VCaP (cell line): ENCODE results near the gene ABCB10.
A peak's percentile ranks its signal among the peaks of the same experiment; 100 is the strongest.

ENCODE experiments used
- H3K27ac ChIP-seq: fragments of 450-650 bp; 2 replicates; pipeline ENCODE4 v1.5.1; 2017
- TF ChIP-seq, protein P1 (sequence below): fragments of 450-650 bp; conservative IDR thresholded peaks from 2 replicates; pipeline ENCODE4 v1.5.1; 2017; ENCODE audit warnings: mild to moderate bottlenecking, moderate library complexity

ABCB10 gene

DNA sequence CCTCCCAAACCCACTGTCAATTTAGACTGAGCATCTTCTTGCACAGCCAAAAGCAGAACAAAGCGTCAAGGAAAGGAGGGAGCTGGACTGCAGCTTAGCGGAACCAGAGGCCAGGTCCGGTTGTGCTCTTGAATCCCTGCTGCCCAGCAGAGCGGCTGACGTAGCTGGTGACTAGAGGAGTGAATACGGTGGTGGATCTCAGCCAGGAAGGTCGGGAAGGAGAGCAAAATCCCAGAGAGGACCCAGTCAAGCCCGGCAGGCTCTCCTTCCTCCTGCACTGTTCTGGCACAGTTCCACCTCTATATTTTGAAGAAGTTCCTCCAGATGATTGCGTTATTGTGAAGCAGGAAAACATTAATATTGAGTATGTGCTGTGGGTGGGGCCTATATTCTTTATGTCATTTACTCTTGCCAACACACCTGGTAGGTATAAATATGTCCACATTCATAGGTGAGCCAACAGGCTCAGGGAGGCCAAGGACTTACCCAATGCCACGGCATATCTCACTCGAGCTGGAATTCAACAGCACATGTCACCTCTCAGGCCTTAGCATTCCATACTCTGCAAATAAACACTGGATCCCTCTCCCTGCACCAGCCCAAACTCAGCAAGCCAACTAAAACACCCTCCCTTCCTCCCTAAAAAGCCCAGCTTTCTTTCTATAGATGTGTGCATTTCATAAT, 23.6 kb upstream of the ABCB10 start:
- peak overlapping the region; percentile 30 for H3K27ac ChIP-seq
- TF ChIP-seq, protein P1, sequence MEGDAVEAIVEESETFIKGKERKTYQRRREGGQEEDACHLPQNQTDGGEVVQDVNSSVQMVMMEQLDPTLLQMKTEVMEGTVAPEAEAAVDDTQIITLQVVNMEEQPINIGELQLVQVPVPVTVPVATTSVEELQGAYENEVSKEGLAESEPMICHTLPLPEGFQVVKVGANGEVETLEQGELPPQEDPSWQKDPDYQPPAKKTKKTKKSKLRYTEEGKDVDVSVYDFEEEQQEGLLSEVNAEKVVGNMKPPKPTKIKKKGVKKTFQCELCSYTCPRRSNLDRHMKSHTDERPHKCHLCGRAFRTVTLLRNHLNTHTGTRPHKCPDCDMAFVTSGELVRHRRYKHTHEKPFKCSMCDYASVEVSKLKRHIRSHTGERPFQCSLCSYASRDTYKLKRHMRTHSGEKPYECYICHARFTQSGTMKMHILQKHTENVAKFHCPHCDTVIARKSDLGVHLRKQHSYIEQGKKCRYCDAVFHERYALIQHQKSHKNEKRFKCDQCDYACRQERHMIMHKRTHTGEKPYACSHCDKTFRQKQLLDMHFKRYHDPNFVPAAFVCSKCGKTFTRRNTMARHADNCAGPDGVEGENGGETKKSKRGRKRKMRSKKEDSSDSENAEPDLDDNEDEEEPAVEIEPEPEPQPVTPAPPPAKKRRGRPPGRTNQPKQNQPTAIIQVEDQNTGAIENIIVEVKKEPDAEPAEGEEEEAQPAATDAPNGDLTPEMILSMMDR, result no peak

DNA sequence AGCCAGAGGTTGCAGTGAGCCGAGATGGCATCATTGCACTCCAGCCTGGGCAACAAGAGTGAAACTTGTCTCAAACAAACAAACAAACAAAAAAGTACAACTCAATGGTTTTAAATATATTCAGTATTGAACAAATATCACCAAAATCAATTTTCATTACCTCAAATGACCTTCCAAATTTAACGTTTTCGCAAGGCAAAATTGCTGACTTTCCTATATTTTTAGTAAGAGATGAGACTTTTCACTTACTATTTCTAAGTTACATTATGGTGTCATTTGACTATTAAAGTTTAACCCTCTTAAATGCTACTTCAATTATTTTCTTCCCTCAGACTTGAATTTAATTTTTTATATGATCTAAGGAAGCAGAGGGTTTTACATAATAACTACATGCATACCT, 23.0 kb upstream of the ABCB10 start:
- peak overlapping the region; percentile 30; the same call in 1 of the 2 replicates for H3K27ac ChIP-seq
- TF ChIP-seq, protein P1, result no peak

DNA sequence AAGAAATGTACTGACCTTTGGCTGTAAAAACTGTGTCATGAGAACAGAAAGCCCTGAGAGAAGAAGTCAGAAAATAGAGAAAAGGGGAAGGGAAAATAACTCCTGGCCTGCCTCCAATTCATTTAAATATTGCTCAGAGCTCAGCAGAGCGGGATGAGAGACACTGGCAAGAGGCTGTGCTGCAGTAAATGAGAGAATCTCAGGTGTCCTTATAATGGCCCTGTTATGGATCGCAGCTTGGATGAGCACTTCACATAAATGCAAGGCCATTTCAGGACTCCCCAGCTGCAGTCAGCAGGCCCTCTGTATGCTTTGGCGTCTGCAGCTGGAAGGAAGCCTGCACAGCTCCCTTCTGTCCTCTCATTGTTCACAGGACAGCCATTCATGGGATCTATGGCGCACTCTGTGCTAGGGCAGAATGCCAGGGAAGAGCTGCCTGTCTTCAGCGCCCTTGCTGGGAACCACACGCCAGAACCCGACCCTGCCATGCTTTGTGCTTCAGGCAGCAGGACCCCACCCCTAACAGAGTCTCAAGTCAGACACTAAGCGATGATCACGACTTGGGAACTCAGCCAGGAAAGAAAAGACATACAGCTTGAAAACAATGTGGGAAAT, 20.7 kb upstream of the ABCB10 start:
- TF ChIP-seq, protein P1, result no peak; the same call in 1 of the 2 replicates
- peak overlapping the region; percentile 85 for H3K27ac ChIP-seq

DNA sequence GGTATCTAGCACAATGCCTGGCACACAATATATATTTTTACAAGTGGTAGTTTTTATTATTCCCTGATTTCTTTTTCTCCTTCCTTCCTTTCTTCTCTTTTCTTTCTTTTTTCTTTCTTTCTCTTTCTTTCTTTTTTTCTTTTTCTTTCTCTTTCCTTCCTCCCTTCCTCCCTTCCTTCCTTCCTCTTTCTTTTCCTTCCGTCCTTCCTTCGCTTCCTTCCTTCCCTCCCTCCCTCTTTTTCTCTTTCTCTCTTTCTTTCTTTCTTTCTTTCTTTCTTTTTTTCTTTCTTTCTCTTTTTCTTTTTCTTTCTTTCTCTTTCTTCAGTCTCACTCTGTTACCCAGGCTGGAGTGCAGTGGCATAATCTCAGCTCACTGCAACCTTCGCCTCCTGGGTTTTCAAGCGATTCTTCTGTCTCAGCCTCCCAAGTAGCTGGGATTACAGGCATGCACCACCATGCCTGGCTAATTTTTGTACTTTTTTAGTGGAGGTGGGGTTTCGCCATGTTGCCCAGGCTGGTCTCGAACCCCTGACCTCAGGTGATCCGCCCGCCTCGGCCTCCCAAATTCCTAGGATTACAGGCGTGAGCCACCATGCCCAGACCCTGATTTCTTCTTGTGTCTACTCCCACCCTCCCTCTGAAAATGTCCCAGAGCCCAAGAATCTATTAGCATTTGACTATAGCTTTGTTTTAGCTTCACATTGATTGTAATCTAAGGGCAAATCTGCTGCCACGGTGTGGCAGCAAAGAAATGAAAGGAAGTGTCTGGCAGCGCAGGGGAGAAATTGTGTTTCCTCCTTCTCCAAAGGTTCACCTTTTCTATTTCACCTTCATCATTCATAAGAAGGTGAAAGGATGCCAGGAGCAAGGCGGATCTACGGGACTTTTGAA, 19.9 kb upstream of the ABCB10 start:
- TF ChIP-seq, protein P1, result peak; percentile 28
- peak overlapping the region; percentile 85 for H3K27ac ChIP-seq

DNA sequence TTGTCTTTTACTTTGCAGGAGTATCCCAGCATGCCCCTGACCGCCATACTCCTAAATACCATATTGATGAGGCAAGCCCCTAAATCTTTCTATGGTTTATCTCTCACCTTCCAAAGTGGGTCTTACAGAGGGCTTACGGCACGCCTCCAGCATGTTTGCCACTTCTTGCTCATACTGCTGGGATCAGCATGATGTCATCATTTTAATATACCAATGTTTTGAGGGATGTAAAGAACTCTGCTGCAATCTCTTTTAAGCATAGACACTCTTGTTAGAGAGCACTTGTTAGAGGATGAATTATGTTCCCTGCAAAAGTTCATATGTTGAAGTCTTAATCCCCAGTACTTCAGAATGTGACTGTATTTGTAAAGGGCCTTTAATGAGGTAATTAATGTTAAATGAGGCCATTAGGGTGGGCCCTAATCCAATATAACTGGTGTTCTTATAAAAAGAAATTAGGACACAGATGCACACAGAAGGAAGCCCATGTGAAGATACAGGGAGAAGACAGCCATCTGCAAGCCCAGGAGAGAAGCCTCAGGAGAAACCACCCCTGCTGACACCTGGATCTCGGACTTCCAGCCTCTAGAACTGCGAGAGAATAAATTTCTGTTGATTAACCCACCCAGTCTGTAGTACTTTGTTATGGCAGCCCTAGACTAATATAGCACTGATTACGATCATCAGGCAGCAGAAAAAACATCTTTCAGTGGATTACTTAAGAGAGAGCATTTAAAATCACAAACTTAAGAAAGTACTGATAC, 16.4 kb upstream of the ABCB10 start:
- TF ChIP-seq, protein P1, result no peak
- no peak overlapping the region for H3K27ac ChIP-seq

DNA sequence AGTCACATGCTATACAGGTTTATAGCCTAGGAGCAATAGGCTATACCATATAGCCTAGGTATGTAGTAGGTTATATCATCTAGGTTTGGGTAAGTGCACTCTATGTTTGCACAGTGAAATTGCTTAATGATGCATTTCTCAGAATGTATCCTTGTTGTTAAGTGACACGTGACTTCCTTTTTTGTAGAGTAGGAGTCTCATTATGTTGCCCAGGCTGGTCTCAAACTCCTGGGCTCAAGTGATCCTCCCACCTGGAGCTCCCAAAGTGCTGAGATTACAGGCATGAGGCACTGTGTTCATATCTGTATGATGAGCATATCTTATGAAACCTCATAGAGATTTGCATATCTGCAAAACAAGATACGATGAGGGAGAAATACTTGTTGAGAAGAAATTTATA, 13.8 kb upstream of the ABCB10 start:
- H3K27ac ChIP-seq, result no peak overlapping the region
- TF ChIP-seq, protein P1, result no peak
